IMR-90 (cell line): ENCODE data around the gene PLCD1. TPM values are rescaled to one million over a fixed set of nuclear protein-coding genes. Genes with fewer than 3 reads are reported as not detected.
A peak's percentile ranks its signal among the peaks of the same experiment; 100 is the strongest.

Experiments
- ATAC-seq: fragments of 200-7000 bp; cut with Tn5 transposase; 2 replicates; pipeline ENCODE4 v1.9.1; 2020; ENCODE audit warnings: low read depth, mild to moderate bottlenecking, moderate library complexity
- BruUV-seq: library from RNA; stranded (reverse); fragments of 400-500 nt; replicated peaks from 2 replicates; lab custom pipeline; 2021; lab: Mats Ljungman, UMichigan
- CTCF ChIA-PET: fragments of 300-600 bp; formaldehyde crosslinking; extraction: SDS; loops from one replicate; lab custom pipeline; 2021; ENCODE audit warnings: antibody characterized with exemption; lab: Yijun Ruan, JAX
- POLR2A ChIA-PET: fragments of 300-600 bp; sonication (Branson Sonifier 250); formaldehyde crosslinking; loops from one replicate; lab custom pipeline; 2022; ENCODE audit warnings: antibody characterized with exemption; ENCODE audit not compliant: unreplicated experiment; lab: Charles Lee
- DNase-seq: peaks from one replicate; pipeline ENCODE4 v3.0.0; 2013
- H2AFZ ChIP-seq: replicated peaks from 2 replicates; pipeline ENCODE3; 2013; ENCODE audit warnings: low read length, mild to moderate bottlenecking; ENCODE audit not compliant: poor library complexity
- H2AK5ac ChIP-seq: 2 replicates; pipeline ENCODE4 v1.6.1; 2013; ENCODE audit warnings: low read depth, low read length, inconsistent platforms
- H2AK9ac ChIP-seq: replicated peaks from 2 replicates; pipeline ENCODE3; 2013; ENCODE audit warnings: mild to moderate bottlenecking, low read depth, low read length, moderate library complexity; ENCODE audit not compliant: poor library complexity
- H2BK120ac ChIP-seq: 2 replicates; pipeline ENCODE4 v1.6.1; 2013; ENCODE audit warnings: low read depth, low read length, inconsistent platforms
- H2BK15ac ChIP-seq: 3 replicates; pipeline ENCODE4 v1.6.1; 2013; ENCODE audit warnings: low read depth, low read length, inconsistent platforms
- H2BK20ac ChIP-seq: 2 replicates; pipeline ENCODE4 v1.6.1; 2013; ENCODE audit warnings: low read depth, mild to moderate bottlenecking, inconsistent platforms, low read length, moderate library complexity
- H2BK5ac ChIP-seq: 2 replicates; pipeline ENCODE4 v1.6.1; 2013; ENCODE audit warnings: mild to moderate bottlenecking, low read depth, low read length, inconsistent platforms; ENCODE audit not compliant: poor library complexity, severe bottlenecking
- H3K14ac ChIP-seq: replicated peaks from 2 replicates; pipeline ENCODE4 v1.6.1; 2013; ENCODE audit warnings: low read depth, low read length, inconsistent platforms
- H3K18ac ChIP-seq: 2 replicates; pipeline ENCODE4 v1.6.1; 2013; ENCODE audit warnings: low read depth, low read length, control low read depth
- H3K23ac ChIP-seq: 2 replicates; pipeline ENCODE4 v1.6.1; 2013; ENCODE audit warnings: low read depth, low read length, inconsistent platforms
- H3K27ac ChIP-seq: 2 replicates; pipeline ENCODE4 v1.5.1; 2013; ENCODE audit warnings: mild to moderate bottlenecking, control low read depth, low read length; ENCODE audit not compliant: insufficient read depth
- H3K27me3 ChIP-seq: 2 replicates; pipeline ENCODE4 v1.6.1; 2013; ENCODE audit warnings: low read length; ENCODE audit not compliant: control insufficient read depth, insufficient read depth
- H3K36me3 ChIP-seq: 2 replicates; pipeline ENCODE4 v1.6.1; 2013; ENCODE audit warnings: low read length, mixed read lengths; ENCODE audit not compliant: control insufficient read depth, insufficient read depth
- H3K4ac ChIP-seq: 2 replicates; pipeline ENCODE4 v1.6.1; 2013; ENCODE audit warnings: low read depth, low read length, inconsistent platforms
- H3K4me1 ChIP-seq: 2 replicates; pipeline ENCODE4 v1.6.1; 2013; ENCODE audit warnings: low read length, mixed read lengths; ENCODE audit not compliant: control insufficient read depth, insufficient read depth
- H3K4me2 ChIP-seq: 2 replicates; pipeline ENCODE4 v1.6.1; 2013; ENCODE audit warnings: low read depth, mild to moderate bottlenecking, control low read depth, low read length, moderate library complexity
- H3K4me3 ChIP-seq: 2 replicates; pipeline ENCODE4 v1.5.1; 2013; ENCODE audit warnings: low read depth, mild to moderate bottlenecking, control low read depth, low read length, moderate library complexity; ENCODE audit not compliant: insufficient read depth
- H3K56ac ChIP-seq: 2 replicates; pipeline ENCODE4 v1.6.1; 2013; ENCODE audit warnings: low read length, inconsistent platforms; ENCODE audit not compliant: insufficient read depth; ENCODE audit errors: extremely low read depth
- H3K79me1 ChIP-seq, 2 experiments: 2 replicates each; pipeline ENCODE4 v1.6.1; 2013; ENCODE audit warnings: low read length in 2 of 2, inconsistent platforms in 1 of 2, low read depth in 1 of 2
- H3K9ac ChIP-seq: 2 replicates; pipeline ENCODE4 v1.6.1; 2013; ENCODE audit warnings: low read depth, low read length, control low read depth
- H3K9me1 ChIP-seq: 2 replicates; pipeline ENCODE4 v1.6.1; 2013; ENCODE audit warnings: low read length, inconsistent platforms; ENCODE audit not compliant: insufficient read depth
- H3K9me3 ChIP-seq: 2 replicates; pipeline ENCODE4 v1.6.1; 2013; ENCODE audit warnings: low read length; ENCODE audit not compliant: control insufficient read depth, insufficient read depth
- H4K20me1 ChIP-seq: 2 replicates; pipeline ENCODE4 v1.6.1; 2013; ENCODE audit warnings: low read length, inconsistent platforms; ENCODE audit not compliant: insufficient read depth
- H4K5ac ChIP-seq: 2 replicates; pipeline ENCODE4 v1.6.1; 2013; ENCODE audit warnings: mild to moderate bottlenecking, low read depth, low read length, control low read depth
- H4K8ac ChIP-seq, 2 experiments: 2 replicates each; pipeline ENCODE4 v1.6.1; 2013; ENCODE audit warnings: low read depth in 2 of 2, low read length in 2 of 2, control low read depth in 1 of 2, inconsistent platforms in 1 of 2
- H4K91ac ChIP-seq: 2 replicates; pipeline ENCODE4 v1.6.1; 2013; ENCODE audit warnings: low read depth, low read length, inconsistent platforms; ENCODE audit not compliant: insufficient read depth
- CEBPB ChIP-seq: IDR thresholded peaks from 2 replicates; pipeline ENCODE4 v1.6.1; 2012; ENCODE audit warnings: low read depth, low read length, improper control_type of control experiment
- WGBS, 2 experiments: methylation state at CpG; one replicate each; pipeline versions ENCODE4 v1.1.5 to v1.1.7; 2013; ENCODE audit warnings: missing lambda C conversion rate in 2 of 2; ENCODE audit not compliant: insufficient read length in 1 of 2; ENCODE audit errors: extremely low coverage in 2 of 2; 5-methylcytosine and 5-hydroxymethylcytosine counted together
- dilution Hi-C: fragments of 300-500 bp; cut with HindIII; formaldehyde crosslinking; loops from one replicate; pipeline ENCODE4 v1.14.3; 2018; ENCODE audit warnings: low sequenced_read_pairs; ENCODE audit not compliant: unreplicated experiment
- in situ Hi-C: fragments of 300-500 bp; cut with MboI; formaldehyde crosslinking; loops from 3 replicates; pipeline ENCODE4 v1.14.3; 2019; ENCODE audit warnings: low sequenced_read_pairs, inconsistent platforms, mixed read lengths
- intact Hi-C: fragments of 100-400 bp; cut with micrococcal nuclease; formaldehyde crosslinking; loops from 2 replicates; pipeline ENCODE4 v1.10.0; 2022
- polyA plus RNA-seq, 3 experiments: library from polyadenylated mRNA; depleted of rRNA; stranded (reverse); fragments of >200 nt; gene quantifications; 2 replicates each; pipeline ENCODE4 v1.2.3, GENCODE V29; 2012; ENCODE audit warnings: low replicate concordance in 1 of 3
- total RNA-seq: library from RNA; depleted of rRNA; stranded (reverse); fragments of >200 nt; gene quantifications from 2 replicates; pipeline ENCODE4 v1.2.3, GENCODE V29; 2012
- TF ChIP-seq, protein P1 (sequence below): conservative IDR thresholded peaks from 2 replicates; pipeline ENCODE4 v1.5.1; 2012; ENCODE audit warnings: mild to moderate bottlenecking, low read depth, low read length, improper control_type of control experiment

The PLCD1 gene
- total and polyA plus RNA-seq, 2 of the 4 experiments (the other 2 are of a cell fraction): 14.9 to 16.3 TPM

- Histone ChIP-seq H3K4ac (peak overlapping the region; percentile 97), H3K23ac (no peak overlapping the region), H3K4me1 (peaks cover 12% of the 10 kb centered on the region), H3K9me1 (peaks cover 15% of the 10 kb centered on the region), H3K79me1 (peaks cover 3 to 19% of the 10 kb centered on the region in 2 experiments; a peak in 2 of 4 replicates), H3K14ac (no peak overlapping the region), H3K56ac (no peak overlapping the region), H3K18ac (no peak overlapping the region), H3K27ac (no peak overlapping the region), H3K4me3 (no peak overlapping the region), H2BK15ac (no peak overlapping the region), H2BK20ac (no peak overlapping the region), H3K9me3 (no peaks in the 10 kb centered on the region), H3K36me3 (peaks cover 10% of the 10 kb centered on the region), H4K20me1 (no peaks in the 10 kb centered on the region), H3K9ac (no peak overlapping the region), H2AK5ac (peak overlapping the region; percentile 68), H2AFZ (no peak overlapping the region), H3K4me2 (no peak overlapping the region), H2AK9ac (peak overlapping the region; percentile 97), H2BK120ac (no peak overlapping the region; the same call in 1 of the 2 replicates), H4K5ac (no peak overlapping the region), H4K91ac (no peak overlapping the region), H3K27me3 (no peaks in the 10 kb centered on the region), H4K8ac (peak overlapping the region in 1 of 2 experiments; percentile 99; a peak in 2 of 4 replicates), H2BK5ac (no peak overlapping the region)
- BruUV-seq: no TSS peak
- CTCF ChIA-PET: interaction anchor here (0.9 to 1.7 kb wide), 5 partner anchors 23 to 145 kb away, joined by 3 to 16 read pairs (median 5); no protein-coding TSS in a partner anchor
- no peak for DNase-seq
- POLR2A ChIA-PET: no interaction called here
- intact Hi-C loops (no loop called here), in situ Hi-C loops (no loop called here), dilution Hi-C loops (no loop called here)
- no peak for TF ChIP-seq CEBPB
- TF ChIP-seq, protein P1, sequence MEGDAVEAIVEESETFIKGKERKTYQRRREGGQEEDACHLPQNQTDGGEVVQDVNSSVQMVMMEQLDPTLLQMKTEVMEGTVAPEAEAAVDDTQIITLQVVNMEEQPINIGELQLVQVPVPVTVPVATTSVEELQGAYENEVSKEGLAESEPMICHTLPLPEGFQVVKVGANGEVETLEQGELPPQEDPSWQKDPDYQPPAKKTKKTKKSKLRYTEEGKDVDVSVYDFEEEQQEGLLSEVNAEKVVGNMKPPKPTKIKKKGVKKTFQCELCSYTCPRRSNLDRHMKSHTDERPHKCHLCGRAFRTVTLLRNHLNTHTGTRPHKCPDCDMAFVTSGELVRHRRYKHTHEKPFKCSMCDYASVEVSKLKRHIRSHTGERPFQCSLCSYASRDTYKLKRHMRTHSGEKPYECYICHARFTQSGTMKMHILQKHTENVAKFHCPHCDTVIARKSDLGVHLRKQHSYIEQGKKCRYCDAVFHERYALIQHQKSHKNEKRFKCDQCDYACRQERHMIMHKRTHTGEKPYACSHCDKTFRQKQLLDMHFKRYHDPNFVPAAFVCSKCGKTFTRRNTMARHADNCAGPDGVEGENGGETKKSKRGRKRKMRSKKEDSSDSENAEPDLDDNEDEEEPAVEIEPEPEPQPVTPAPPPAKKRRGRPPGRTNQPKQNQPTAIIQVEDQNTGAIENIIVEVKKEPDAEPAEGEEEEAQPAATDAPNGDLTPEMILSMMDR: no peak
- no peak for ATAC-seq
- WGBS, 2 experiments: 67% methylated on average over 1 of the region's 6 CpGs; no CpG with 5 or more reads in 1 of the 2 experiments
Measured at GRCh38 chr3:37997791-37998370, 31.6 kb downstream of the PLCD1 start.
